Motor neuron (in vitro differentiated cells): ENCODE measurements around the gene TOP2B. TPM values are rescaled to one million over a fixed set of nuclear protein-coding genes. Genes with fewer than 3 reads are reported as not detected.

Source experiments
- ATAC-seq, 8 experiments: fragments of 200-7000 bp; cut with Tn5 transposase; replicated peaks in 6 of 8; 2 replicates each; pipeline ENCODE4 v1.8.0; 2021; ENCODE audit warnings: mild to moderate bottlenecking in 8 of 8, moderate library complexity in 8 of 8
- H3K27ac ChIP-seq, 2 donors: fragments of 250-450 bp; sonication (Bioruptor Pico); 2 replicates each; pipeline ENCODE4 v1.9.0; 2021; ENCODE audit warnings: antibody characterized with exemption in 2 of 2, mild to moderate bottlenecking in 2 of 2, moderate library complexity in 1 of 2
- H3K4me1 ChIP-seq, 2 donors: fragments of 250-450 bp; sonication (Bioruptor Pico); replicated peaks in 1 of 2; 2 replicates each; pipeline ENCODE4 v1.6.1; 2021; ENCODE audit warnings: antibody characterized with exemption in 2 of 2, mild to moderate bottlenecking in 2 of 2, moderate library complexity in 1 of 2
- H3K4me3 ChIP-seq, 5 donors: fragments of 250-450 bp; sonication (Bioruptor Pico); 2 replicates each; pipeline ENCODE4 v1.9.0; 2021; ENCODE audit warnings: antibody characterized with exemption in 5 of 5, mild to moderate bottlenecking in 5 of 5, moderate library complexity in 4 of 5
- WGBS, 10 experiments: fragments of 450-650 bp; shearing (Covaris generic); methylation state at CpG; one replicate each; pipeline ENCODE4 v1.0.0; 2022; 5-methylcytosine and 5-hydroxymethylcytosine counted together
- in situ Hi-C, 9 experiments: fragments of 400-800 bp; cut with MboI; loops; one replicate each; pipeline ENCODE4 v1.15.0; 2021; ENCODE audit warnings: low sequenced_read_pairs in 9 of 9, low pct_unique_long_range_greater_than_20kb in 2 of 9; ENCODE audit not compliant: unreplicated experiment in 9 of 9
- total RNA-seq, 8 experiments: library from RNA; unstranded; fragments of 300-600 nt; gene quantifications; 2 replicates each; pipeline versions ENCODE4 v1.2.3 to v1.2.4, GENCODE V29; 2022

Gene TOP2B
- total RNA-seq: 100 to 1,000 TPM; 149 to 271 (median 208) TPM

GRCh38 chr3:25664812-25665314, at the start of gene TOP2B:
TSS of gene TOP2B (minus strand) at chr3:25664907. CDS start at chr3:25664297, 610 bp downstream.
- 0% methylated on average over 1 to 7 of the region's 33 CpGs; no CpG with 5 or more reads in 8 of the 10 experiments for WGBS, 10 experiments
- peaks cover 10 to 20% of the 10 kb centered on the region in 2 donors for H3K4me1 ChIP-seq
- peak; percentile 90 to 97 (median 94) for ATAC-seq
- peak within 1 kb of the TSS; percentile 94 to 95 for H3K27ac ChIP-seq
- H3K4me3 ChIP-seq: peak within 1 kb of the TSS; percentile 67 to 96 (median 84)
- in situ Hi-C loops: loop anchor here in 2 of 9 experiments (25.0 kb wide), 2 partner anchors 172 to 197 kb away; no protein-coding TSS in a partner anchor

- 59 to 95% (median 83%) methylated on average over 1 to 10 of the region's 11 CpGs; no CpG with 5 or more reads in 1 of the 10 experiments for whole genome bisulfite sequencing, 10 experiments
- peak in 3 of 8 experiments; percentile 38 to 60 (median 52) for ATAC-seq
- H3K4me1 ChIP-seq: no peaks in the 10 kb centered on the region
- H3K4me3 ChIP-seq: no peak overlapping the region
- H3K27ac ChIP-seq: no peak overlapping the region
- in situ Hi-C loops: no loop called here
Observed at GRCh38 chr3:25713341-25713985, 48.8 kb upstream of the TOP2B start.

- H3K4me3 ChIP-seq: no peak overlapping the region
- no peak for ATAC-seq
- whole genome bisulfite sequencing, 10 experiments: 77 to 100% (median 89%) methylated on average over 1 to 2 of the region's 2 CpGs
- in situ Hi-C loops: no loop called here
- H3K27ac ChIP-seq: no peak overlapping the region
- no peaks in the 10 kb centered on the region for H3K4me1 ChIP-seq
Observed at GRCh38 chr3:25711090-25711489, 46.4 kb upstream of the TOP2B start.

GRCh38 chr3:25708036-25708435, 43.3 kb upstream of the TOP2B start:
- in situ Hi-C loops: no loop called here
- Histone ChIP-seq H3K27ac (no peak overlapping the region), H3K4me1 (no peaks in the 10 kb centered on the region), H3K4me3 (no peak overlapping the region)
- 0 to 81% (median 67%) methylated on average over 1 to 3 of the region's 3 CpGs for WGBS, 10 experiments
- ATAC-seq: peak in 2 of 8 experiments; percentile 59 to 61

- ATAC-seq: peak in 3 of 8 experiments; percentile 81 to 100 (median 98)
- in situ Hi-C loops: no loop called here
- WGBS, 10 experiments: 22 to 100% (median 88%) methylated on average over 1 to 2 of the region's 2 CpGs; no CpG with 5 or more reads in 3 of the 10 experiments
- Histone ChIP-seq H3K4me3 (no peak overlapping the region), H3K4me1 (no peaks in the 10 kb centered on the region), H3K27ac (no peak overlapping the region)
Observed at GRCh38 chr3:25707268-25707926, 42.7 kb upstream of the TOP2B start.

GRCh38 chr3:25706213-25706612, 41.5 kb upstream of the TOP2B start:
- in situ Hi-C loops: no loop called here
- no peak for ATAC-seq
- H3K4me1 ChIP-seq: no peaks in the 10 kb centered on the region
- WGBS, 10 experiments: 15 to 84% (median 58%) methylated on average over 2 to 4 of the region's 4 CpGs
- no peak overlapping the region for H3K4me3 ChIP-seq
- no peak overlapping the region for H3K27ac ChIP-seq

- in situ Hi-C loops: no loop called here
- Histone ChIP-seq H3K27ac (no peak overlapping the region), H3K4me1 (no peaks in the 10 kb centered on the region), H3K4me3 (no peak overlapping the region)
- WGBS, 10 experiments: 0 to 90% (median 63%) methylated on average over 1 of the region's 1 CpG; no CpG with 5 or more reads in 1 of the 10 experiments
- peak in 3 of 8 experiments; percentile 37 to 76 (median 67) for ATAC-seq
Observed at GRCh38 chr3:25697553-25697952, 32.8 kb upstream of the TOP2B start.

- no peak overlapping the region for H3K27ac ChIP-seq
- no peaks in the 10 kb centered on the region for H3K4me1 ChIP-seq
- ATAC-seq: no peak
- WGBS, 10 experiments: 72 to 100% (median 91%) methylated on average over 1 to 4 of the region's 4 CpGs; no CpG with 5 or more reads in 2 of the 10 experiments
- H3K4me3 ChIP-seq: no peak overlapping the region
- in situ Hi-C loops: no loop called here
Observed at GRCh38 chr3:25695731-25696420, 31.2 kb upstream of the TOP2B start.

GRCh38 chr3:25693238-25693637, 28.5 kb upstream of the TOP2B start:
- H3K4me3 ChIP-seq: no peak overlapping the region
- WGBS, 10 experiments: 15 to 100% (median 70%) methylated on average over 1 to 3 of the region's 3 CpGs; no CpG with 5 or more reads in 2 of the 10 experiments
- no peak overlapping the region for H3K27ac ChIP-seq
- in situ Hi-C loops: no loop called here
- no peaks in the 10 kb centered on the region for H3K4me1 ChIP-seq
- ATAC-seq: no peak

GRCh38 chr3:25692341-25692740, 27.6 kb upstream of the TOP2B start:
- in situ Hi-C loops: no loop called here
- no peak for ATAC-seq
- H3K4me3 ChIP-seq: no peak overlapping the region
- WGBS, 10 experiments: 0 to 89% (median 62%) methylated on average over 1 of the region's 1 CpG; no CpG with 5 or more reads in 4 of the 10 experiments
- H3K4me1 ChIP-seq: no peaks in the 10 kb centered on the region
- H3K27ac ChIP-seq: no peak overlapping the region

GRCh38 chr3:25690768-25691533, 26.2 kb upstream of the TOP2B start:
- WGBS, 10 experiments: 13 to 83% (median 80%) methylated on average over 1 to 2 of the region's 2 CpGs; no CpG with 5 or more reads in 3 of the 10 experiments
- H3K4me1 ChIP-seq: no peaks in the 10 kb centered on the region
- no peak overlapping the region for H3K27ac ChIP-seq
- in situ Hi-C loops: no loop called here
- ATAC-seq: no peak
- no peak overlapping the region for H3K4me3 ChIP-seq

- 38 to 100% (median 100%) methylated on average over 1 to 3 of the region's 3 CpGs for WGBS, 10 experiments
- H3K4me1 ChIP-seq: no peaks in the 10 kb centered on the region
- in situ Hi-C loops: no loop called here
- no peak overlapping the region for H3K4me3 ChIP-seq
- no peak for ATAC-seq
- no peak overlapping the region for H3K27ac ChIP-seq
Observed at GRCh38 chr3:25689226-25689625, 24.5 kb upstream of the TOP2B start.
